Thyroid gland (tissue), 4 donors: ENCODE data around the gene RALGPS2. TPM values are rescaled to one million over a fixed set of nuclear protein-coding genes. Genes with fewer than 3 reads are reported as not detected.
"Not testable (repeated sequence)": the region's sequence is repeated elsewhere in the genome, so short reads cannot be mapped to it uniquely, and the experiment has no call there.

ENCODE experiments used
- DNase-seq, 2 donors: peaks; one replicate each; pipeline ENCODE4 v3.0.0-alpha.2; 2019
- H3K27ac ChIP-seq, 3 donors: fragments of 200-600 bp; sonication (generic); 1 replicate in 2 of 3; 2 replicates in 1 of 3; pipeline ENCODE4 v1.5.1; 2016 to 2019; ENCODE audit warnings: mild to moderate bottlenecking in 1 of 3, moderate library complexity in 1 of 3
- H3K27me3 ChIP-seq: fragments of 200-600 bp; sonication (generic); one replicate; pipeline ENCODE4 v1.5.1; 2019
- H3K36me3 ChIP-seq, 2 donors: fragments of 200-600 bp; sonication (generic); one replicate each; pipeline ENCODE4 v1.5.1; 2016 to 2019
- H3K4me1 ChIP-seq, 2 donors: fragments of 200-600 bp; sonication (generic); one replicate each; pipeline ENCODE4 v1.5.1; 2017 to 2019
- H3K4me3 ChIP-seq, 3 donors: fragments of 200-600 bp; sonication (generic); replicated peaks in 1 of 3; 1 replicate in 2 of 3; 2 replicates in 1 of 3; pipeline ENCODE4 v1.5.1; 2016; ENCODE audit warnings: mild to moderate bottlenecking in 1 of 3
- H3K9me3 ChIP-seq: fragments of 200-600 bp; sonication (generic); one replicate; pipeline ENCODE4 v1.5.1; 2017
- CTCF ChIP-seq, 6 experiments: fragments of 200-600 bp in 3 of 6; fragments of 450-650 bp in 3 of 6; sonication (generic) in 3 of 6; IDR thresholded peaks; one replicate each; pipeline ENCODE4 v1.5.1; 2016 to 2019; ENCODE audit warnings: antibody characterized with exemption in 6 of 6, mild to moderate bottlenecking in 2 of 6, inconsistent platforms in 1 of 6, moderate library complexity in 1 of 6
- POLR2A ChIP-seq, 2 donors: fragments of 450-650 bp; IDR thresholded peaks; one replicate each; pipeline ENCODE4 v1.6.1; 2017; ENCODE audit warnings: antibody characterized with exemption in 2 of 2, mild to moderate bottlenecking in 2 of 2, moderate library complexity in 1 of 2
- WGBS, 2 donors: methylation state at CpG; one replicate each; pipeline ENCODE4 v1.1.5; 2017; 5-methylcytosine and 5-hydroxymethylcytosine counted together
- intact Hi-C: fragments of 100-400 bp; cut with DNase I; formaldehyde crosslinking; loops from one replicate; pipeline ENCODE4 v1.15.1; 2023
- total RNA-seq, 4 donors: library from RNA; depleted of rRNA; stranded (reverse); fragments of >200 nt; gene quantifications; one replicate each; pipeline ENCODE4 v1.2.3, GENCODE V29; 2016

The RALGPS2 gene
- total RNA-seq, 4 donors from 2014 or later, result 15.3 to 31.4 (median 17.7) TPM

GRCh38 chr1:178945763-178946266 is 220.8 kb downstream of the RALGPS2 start:
- Histone ChIP-seq H3K36me3 (no peaks in the 10 kb centered on the region), H3K9me3 (no peaks in the 10 kb centered on the region), H3K27me3 (no peaks in the 10 kb centered on the region), H3K4me1 (no peaks in the 10 kb centered on the region), H3K4me3 (no peak overlapping the region), H3K27ac (no peak overlapping the region)
- TF ChIP-seq POLR2A (IDR thresholded peaks at IDR 0.05), result no peak
- no peak for TF ChIP-seq CTCF (IDR thresholded peaks at IDR 0.05)
- WGBS, 2 donors, result 55 to 74% methylated on average over 17 of the region's 17 CpGs
- DNase-seq, result no peak
- intact Hi-C loops, result no loop called here

- H3K4me1 ChIP-seq, result no peaks in the 10 kb centered on the region
- intact Hi-C loops, result no loop called here
- H3K4me3 ChIP-seq, result no peak overlapping the region
- no peaks in the 10 kb centered on the region for H3K27me3 ChIP-seq
- DNase-seq, result no peak
- TF ChIP-seq POLR2A (IDR thresholded peaks at IDR 0.05) (no peak), CTCF (IDR thresholded peaks at IDR 0.05) (no peak)
- WGBS, 2 donors, result 93 to 96% methylated on average over 13 of the region's 13 CpGs
- H3K9me3 ChIP-seq, result no peaks in the 10 kb centered on the region
- H3K36me3 ChIP-seq, result no peaks in the 10 kb centered on the region
- no peak overlapping the region for H3K27ac ChIP-seq
Observed at GRCh38 chr1:178946416-178946815, 221.4 kb downstream of the RALGPS2 start.

GRCh38 chr1:178946855-178947676 is 222.0 kb downstream of the RALGPS2 start:
- H3K4me1 ChIP-seq, result no peaks in the 10 kb centered on the region
- TF ChIP-seq POLR2A (IDR thresholded peaks at IDR 0.05), result no peak
- TF ChIP-seq CTCF (IDR thresholded peaks at IDR 0.05), result no peak

GRCh38 chr1:178947677-178947981 is 222.6 kb downstream of the RALGPS2 start:
- Histone ChIP-seq H3K27ac (no peak overlapping the region), H3K9me3 (no peaks in the 10 kb centered on the region), H3K36me3 (no peaks in the 10 kb centered on the region), H3K4me1 (no peaks in the 10 kb centered on the region), H3K4me3 (no peak overlapping the region), H3K27me3 (no peaks in the 10 kb centered on the region)
- intact Hi-C loops, result no loop called here
- WGBS, 2 donors, result 90 to 97% methylated on average over 3 of the region's 3 CpGs
- no peak for DNase-seq
- TF ChIP-seq POLR2A (IDR thresholded peaks at IDR 0.05) (no peak), CTCF (IDR thresholded peaks at IDR 0.05) (no peak)

More at GRCh38 chr1:178946855-178947676, 222.0 kb downstream of the RALGPS2 start:
- no peaks in the 10 kb centered on the region for H3K36me3 ChIP-seq
- H3K27me3 ChIP-seq, result no peaks in the 10 kb centered on the region
- H3K27ac ChIP-seq, result no peak overlapping the region
- WGBS, 2 donors, result 80 to 91% methylated on average over 4 of the region's 4 CpGs
- DNase-seq, result no peak
- intact Hi-C loops, result no loop called here
- no peaks in the 10 kb centered on the region for H3K9me3 ChIP-seq
- H3K4me3 ChIP-seq, result no peak overlapping the region

GRCh38 chr1:178948676-178949075 is 223.6 kb downstream of the RALGPS2 start:
- 85 to 91% methylated on average over 4 of the region's 4 CpGs for WGBS, 2 donors
- Histone ChIP-seq H3K4me1 (no peaks in the 10 kb centered on the region), H3K4me3 (no peak overlapping the region), H3K27me3 (no peaks in the 10 kb centered on the region), H3K36me3 (no peaks in the 10 kb centered on the region), H3K9me3 (no peaks in the 10 kb centered on the region), H3K27ac (no peak overlapping the region)
- TF ChIP-seq CTCF (IDR thresholded peaks at IDR 0.05) (no peak), POLR2A (IDR thresholded peaks at IDR 0.05) (no peak)
- DNase-seq, result no peak
- intact Hi-C loops, result no loop called here

GRCh38 chr1:178949866-178950265 is 224.8 kb downstream of the RALGPS2 start:
- H3K4me3 ChIP-seq, H3K4me1 ChIP-seq, intact Hi-C loops, H3K27ac ChIP-seq, H3K27me3 ChIP-seq, H3K36me3 ChIP-seq, H3K9me3 ChIP-seq, DNase-seq: not testable (repeated sequence)
- WGBS, 2 donors, result 79 to 81% methylated on average over 4 of the region's 4 CpGs
